ENCODE measurements around the gene ATF7. TPM values are rescaled to one million over a fixed set of nuclear protein-coding genes. Genes with fewer than 3 reads are reported as not detected.

ATF7 gene
- polyA plus RNA-seq, 10 donors, result 36.2 to 61.9 (median 49.5) TPM

DNA sequence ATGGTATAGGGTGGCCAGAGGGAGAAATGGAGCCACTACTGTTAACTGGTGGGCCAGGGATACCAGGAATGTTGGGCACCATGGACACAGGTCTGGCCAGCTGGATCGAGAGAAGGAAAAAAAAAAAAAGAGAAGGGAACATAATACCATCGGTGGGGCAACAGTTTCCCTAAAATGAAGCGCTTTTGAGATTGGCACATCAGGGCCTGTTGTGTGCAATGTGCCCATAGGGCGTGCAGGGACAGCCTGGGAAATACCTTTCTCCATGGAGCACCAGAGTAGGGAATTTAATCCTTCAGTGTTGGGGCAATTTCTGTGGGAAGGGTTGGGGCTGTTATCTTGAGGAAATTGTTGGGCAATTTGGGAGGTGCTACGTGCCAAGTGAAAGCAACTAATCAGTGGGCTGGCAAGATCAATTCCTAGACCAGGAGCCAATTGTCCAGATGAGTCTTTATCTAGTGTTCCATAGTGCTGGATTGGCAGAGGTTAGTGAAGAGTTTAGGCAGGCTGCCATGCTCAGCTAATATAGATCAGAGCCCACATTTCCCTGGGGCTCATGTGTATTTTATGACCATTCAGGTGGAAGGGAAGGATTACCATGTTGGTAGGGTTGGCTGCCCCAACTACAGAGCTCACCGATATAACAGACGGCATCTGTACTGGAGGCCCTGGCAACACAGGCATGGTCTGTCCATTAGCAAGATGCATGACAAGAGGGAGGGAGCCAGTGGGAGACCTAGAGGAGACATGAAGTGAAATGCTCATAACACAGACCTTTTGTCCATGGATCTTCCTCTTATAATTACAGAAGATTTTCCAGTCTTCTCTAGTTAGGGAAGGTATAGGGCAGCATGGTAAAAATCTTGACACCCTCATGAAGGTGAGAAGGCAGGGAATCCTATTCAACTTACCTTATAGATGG, 93.4 kb downstream of the ATF7 start:
- DNase-seq, result no peak

DNA sequence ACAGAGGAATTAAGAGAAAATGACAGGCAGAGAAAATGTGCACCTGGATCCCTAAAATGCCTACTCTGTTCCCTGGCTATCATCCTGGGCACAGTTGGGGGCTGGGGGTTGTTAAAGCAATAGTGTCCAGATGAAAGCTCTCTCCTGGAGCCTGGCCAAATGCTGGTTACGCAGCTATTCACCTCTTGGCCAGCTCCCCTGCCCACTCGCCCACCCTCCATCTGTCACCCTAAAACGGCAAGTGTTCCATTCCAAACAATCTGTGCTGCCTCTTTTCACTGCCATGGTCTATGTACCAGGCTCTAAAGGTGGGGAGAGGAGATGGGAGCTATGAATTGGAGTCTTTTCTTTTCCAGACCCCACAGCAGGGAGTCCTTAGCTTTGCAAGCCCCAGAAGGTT, 94.2 kb downstream of the ATF7 start:
- DNase-seq, result no peak

- no peak for DNase-seq
Observed at GRCh38 chr12:53530920-53531319, 95.3 kb downstream of the ATF7 start.

DNA sequence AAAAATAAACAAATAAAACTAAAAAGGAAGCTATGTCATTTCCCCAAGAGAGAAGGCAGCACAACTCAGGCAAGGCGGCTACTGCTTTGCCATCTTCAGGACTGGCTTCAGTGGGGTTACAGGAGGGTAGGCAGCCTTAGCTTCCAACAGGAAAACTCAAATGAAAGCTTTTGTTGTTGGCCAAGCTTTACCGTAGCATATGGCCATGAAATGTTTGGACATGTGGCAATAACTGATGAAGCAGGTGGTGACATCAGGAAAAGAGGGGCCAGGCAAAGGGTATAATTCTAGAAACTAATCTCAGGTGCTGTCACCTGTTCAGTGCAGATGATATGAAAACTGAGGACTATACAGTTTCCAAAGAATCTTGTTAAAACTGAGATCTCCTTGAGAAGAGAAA, 96.1 kb downstream of the ATF7 start:
- DNase-seq, result no peak

GRCh38 chr12:53524476-53524875, 101.7 kb downstream of the ATF7 start:
- DNase-seq, result no peak

DNA sequence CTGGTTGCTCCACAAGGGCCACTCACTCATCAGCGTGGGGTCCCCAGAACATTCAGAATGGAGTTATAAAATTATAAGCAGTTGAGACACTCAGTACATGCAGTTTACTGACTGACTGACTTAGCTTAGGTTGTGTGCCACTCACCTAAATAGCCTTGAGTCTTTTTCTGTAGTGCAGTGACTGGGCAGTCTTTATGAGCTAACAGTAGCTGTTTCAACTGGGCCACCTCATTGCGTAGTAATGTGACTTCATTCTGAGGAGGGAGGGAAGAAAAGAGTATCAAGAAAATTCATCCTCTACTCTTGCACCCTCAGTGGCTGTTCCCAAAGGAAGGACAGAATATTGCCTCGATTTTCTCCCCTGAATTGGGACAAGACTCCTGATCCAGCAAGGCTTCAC, 103.1 kb downstream of the ATF7 start:
- no peak for DNase-seq

DNA sequence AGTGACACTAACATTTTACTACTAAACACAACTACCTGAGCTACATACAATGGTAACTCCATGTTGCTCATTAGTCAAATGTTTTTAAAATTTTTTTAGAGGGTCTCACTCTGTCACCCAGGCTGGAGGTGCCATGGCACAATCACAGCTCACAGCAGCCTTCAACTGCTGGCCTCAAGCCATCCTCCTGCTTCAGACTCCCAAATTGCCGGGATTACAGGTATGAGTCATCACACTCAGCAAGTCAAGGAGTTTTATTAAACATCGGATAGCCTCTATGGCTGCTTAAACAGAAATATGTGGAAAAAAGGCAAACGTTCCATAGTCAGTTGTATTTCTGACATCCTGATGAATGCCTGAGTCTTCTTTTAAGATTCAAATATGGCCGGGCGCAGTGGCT, 107.8 kb downstream of the ATF7 start:
- DNase-seq, result no peak

DNA sequence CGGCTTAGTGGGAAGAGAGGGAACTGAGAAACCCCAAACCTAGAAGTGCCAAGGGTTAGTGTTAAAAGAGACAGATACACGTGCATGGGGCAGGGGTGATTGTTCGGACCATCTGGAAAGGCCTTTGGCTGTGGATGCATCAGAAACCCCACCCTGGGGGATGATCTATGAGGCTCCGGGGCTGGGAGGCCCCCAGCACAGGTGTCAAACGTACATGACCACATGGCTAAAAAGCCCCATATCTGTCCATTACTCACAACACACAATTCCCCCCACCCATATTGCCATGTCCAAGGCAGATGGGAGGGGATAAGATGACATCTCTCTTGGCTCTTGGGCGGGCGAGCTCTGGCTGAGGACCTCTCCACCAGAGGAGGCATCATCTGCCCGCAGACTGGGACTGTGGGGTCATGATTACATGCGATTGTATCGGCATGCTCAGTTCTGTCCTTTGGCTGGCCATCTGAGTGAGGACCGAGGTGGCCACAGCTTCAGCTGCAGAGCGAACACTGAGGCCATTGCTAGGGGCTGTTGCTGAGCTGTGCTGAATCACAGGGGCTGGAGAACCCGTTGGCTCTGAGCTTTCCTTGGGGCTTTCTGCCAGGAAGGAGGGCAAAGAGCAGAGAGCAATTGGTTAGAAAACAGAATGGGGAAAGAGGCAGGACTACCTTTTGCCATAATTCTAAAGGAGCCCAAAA, 109.3 kb downstream of the ATF7 start:
- no peak for DNase-seq

DNA sequence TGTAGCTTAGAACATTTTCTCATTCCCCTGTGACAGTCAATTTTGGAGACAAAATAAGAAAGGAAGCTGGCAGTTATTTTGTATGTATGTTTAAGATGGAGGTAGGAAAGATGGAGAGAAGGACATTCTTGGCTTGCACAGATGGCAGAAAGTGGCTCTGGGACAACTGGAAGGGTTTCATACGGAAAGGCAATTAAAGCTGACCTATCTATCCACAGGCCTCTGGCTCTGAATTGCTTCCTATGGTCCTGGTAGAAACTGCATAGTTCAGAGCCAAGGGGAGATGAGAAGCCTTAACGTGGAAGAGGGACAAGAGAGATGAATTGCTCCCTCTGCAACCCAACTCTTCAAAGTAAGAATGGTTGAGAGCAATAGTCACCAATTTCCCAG, 110.9 kb downstream of the ATF7 start:
- no peak for DNase-seq

DNA sequence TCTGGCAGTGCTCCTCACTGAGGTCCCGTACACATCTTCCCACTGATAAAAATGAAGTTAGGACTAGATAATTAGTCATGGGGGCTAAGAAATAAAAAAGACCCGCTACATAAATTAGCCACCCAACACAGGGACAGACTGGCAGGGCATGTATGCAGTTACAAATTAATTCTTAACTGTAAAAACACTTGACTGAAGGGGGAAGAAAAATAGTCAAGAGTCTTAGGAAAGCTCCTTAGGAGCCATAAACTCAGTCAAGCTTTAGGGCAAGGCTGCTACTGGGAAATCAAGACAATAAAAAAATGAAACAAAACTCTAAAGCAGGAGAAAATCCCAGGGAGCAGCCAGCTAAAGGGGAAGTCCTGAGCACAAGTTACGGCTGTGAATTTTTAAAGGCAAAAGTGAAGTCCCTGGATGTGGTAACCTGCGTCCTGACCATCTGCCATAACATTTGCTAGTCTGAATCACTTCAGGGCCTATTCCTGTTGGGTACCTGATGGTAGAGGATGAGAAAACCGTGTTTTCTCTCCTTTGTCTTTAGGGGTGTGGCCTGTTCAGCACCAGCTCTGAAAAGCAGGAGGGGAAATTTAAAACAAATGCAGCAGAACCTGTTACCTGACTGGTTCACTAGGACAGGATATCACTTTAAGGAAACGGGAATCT, 111.4 kb downstream of the ATF7 start:
- DNase-seq, result no peak

GRCh38 chr12:53513712-53514410, 112.3 kb downstream of the ATF7 start:
- no peak for DNase-seq

DNA sequence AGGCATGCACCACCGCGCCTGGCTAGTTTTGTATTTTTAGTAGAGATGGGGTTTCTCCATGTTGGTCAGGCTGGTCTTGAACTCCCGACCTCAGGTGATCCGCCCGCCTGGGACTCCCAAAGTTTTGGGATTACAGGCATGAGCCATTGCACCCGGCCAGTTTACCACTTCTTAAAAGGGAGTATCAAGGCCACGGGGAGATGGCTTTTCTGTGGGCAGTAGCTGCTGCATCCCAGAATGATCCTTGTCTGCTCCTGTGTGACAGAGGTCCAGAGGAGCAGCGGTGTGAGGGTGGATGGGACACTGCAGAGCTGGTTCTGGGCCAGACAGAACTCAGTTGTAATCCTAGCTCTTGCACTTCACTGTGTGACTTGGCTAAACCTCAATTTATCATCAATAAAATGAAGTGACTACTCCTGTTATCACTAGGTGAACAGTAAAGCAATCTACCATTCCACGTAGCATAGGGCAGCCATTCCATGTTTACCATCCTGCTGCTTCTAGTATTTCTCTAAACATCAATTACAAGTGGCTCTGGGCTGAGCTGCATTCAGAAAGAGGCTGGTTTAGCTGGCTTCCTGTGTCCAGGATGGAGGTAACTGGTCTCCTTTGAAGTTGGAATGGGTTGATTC, 115.9 kb downstream of the ATF7 start:
- DNase-seq, result no peak

DNA sequence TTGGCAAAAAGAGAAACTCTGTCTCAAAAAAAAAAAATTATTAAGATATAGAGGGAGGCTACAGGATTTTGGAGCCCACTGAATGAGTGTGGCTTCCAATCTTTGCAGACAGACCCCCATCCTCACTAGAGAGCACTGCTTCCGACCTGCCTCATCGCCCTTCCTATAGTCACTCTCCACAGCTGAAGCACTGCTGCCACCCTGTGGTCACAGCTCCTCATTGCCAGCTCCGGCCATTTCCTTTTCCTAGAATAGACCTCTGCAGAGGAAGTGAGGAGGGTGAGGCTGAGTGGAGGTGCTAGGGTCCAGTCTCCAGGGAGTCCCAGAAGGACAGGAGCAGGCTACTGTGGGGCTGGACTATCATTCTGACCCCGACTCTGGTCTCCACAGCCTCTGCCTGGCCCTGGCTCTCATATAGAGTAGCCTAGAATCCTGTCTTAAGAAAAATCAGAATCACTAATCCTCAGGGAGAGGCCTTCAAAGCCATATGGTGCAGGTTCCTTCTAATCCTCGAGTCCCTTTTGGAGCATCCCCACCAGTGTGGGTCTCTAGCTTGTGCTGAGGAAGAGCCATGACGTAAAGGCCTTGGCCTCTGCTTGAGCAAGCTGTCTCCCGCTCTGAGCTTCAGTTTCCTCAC, 117.5 kb downstream of the ATF7 start:
- DNase-seq, result peak; percentile 64 to 91 (median 82)

DNA sequence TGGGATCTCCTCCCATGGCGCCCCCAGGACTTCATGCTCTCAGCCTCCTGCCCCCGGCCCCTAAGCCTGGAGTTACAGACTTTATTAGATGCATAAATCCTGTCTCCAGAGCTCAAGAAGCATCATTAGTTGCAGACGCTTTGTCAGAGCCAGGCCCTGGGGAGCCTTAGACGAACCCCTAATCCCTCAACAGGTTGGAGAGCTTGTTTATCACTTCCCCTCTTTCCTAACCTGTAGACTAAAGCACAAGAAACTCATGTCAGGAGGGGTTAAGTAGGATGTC, 118.6 kb downstream of the ATF7 start:
- no peak for DNase-seq

DNA sequence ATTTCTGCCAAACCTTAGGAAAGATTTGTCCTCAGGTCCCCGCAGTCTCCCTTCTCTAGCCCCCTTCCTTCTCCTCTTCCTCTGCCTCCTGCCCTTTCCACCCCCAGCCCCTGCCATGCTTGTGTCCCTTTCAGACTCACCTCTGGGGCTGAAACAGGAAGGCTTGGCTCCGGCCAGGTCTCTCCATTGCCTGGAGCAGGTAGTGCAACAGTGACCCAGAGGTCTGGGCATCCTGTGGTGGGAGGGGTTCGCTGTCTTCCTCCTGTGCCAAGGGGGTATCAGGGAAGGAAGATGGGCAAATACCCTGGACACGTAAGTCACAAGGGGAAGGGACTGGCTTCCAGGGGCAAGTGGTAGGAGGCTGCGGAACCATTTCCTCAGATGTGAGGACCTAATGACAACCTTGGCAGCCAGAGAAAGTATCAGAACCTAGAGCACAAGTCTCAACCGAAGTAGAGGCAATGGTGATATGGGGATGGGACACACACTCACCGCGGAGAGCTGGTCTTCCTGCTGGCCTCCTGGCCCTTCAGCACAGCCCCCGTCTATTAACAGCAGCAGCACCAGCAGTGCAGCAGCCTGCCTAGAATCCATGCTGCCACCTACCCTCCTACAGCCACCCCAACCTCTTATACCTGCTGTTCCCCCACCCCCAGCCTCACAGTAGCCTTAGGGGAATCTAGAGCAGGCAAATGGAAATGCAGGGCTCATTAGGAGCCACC, 119.1 kb downstream of the ATF7 start, which contains the start of gene NPFF:
TSS of gene NPFF (minus strand) at position 604 of the 722 bp plus-strand sequence. CDS start at position 594, 10 bp downstream.
- no peak for DNase-seq

- no peak for DNase-seq
Observed at GRCh38 chr12:53506450-53506785, 119.8 kb downstream of the ATF7 start.

DNA sequence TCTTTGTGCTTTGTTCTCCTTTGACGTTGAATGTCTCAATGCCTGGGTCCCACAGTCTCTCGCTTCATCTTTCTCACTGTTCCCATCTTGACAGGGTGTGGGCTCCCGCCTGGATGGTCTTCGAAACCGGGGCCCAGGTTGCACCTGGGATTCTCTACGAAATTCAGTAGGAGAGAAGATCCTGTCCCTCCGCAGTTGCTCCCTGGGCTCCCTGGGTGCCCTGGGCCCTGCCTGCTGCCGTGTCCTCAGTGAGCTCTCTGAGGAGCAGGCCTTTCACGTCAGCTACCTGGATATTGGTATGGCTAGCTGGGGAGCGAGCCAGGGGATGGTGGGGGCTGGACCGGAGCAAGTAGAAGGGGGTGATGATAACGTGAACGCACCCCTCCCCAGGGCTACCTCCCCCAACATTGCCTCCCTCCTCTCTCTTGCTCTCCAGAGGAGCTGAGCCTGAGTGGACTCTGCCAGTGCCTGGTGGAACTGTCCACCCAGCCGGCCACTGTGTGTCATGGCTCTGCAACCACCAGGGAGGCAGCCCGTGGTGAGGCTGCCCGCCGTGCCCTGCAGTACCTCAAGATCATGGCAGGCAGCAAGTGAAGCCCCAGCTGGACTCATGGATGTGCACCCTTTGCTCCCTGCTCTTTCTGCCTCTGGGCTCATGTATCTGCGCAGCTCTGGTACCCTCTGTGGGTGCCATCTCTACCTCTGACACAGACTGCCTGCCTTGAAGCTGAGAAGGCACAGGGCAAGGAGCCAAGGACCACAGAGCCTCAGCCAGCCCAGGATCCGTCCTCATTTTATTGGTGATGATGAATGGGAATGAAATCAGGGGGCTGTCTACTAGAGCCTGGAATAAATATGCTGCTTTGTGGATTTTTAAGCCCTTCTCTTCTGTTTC, 120.4 kb downstream of the ATF7 start:
- DNase-seq, result no peak

DNA sequence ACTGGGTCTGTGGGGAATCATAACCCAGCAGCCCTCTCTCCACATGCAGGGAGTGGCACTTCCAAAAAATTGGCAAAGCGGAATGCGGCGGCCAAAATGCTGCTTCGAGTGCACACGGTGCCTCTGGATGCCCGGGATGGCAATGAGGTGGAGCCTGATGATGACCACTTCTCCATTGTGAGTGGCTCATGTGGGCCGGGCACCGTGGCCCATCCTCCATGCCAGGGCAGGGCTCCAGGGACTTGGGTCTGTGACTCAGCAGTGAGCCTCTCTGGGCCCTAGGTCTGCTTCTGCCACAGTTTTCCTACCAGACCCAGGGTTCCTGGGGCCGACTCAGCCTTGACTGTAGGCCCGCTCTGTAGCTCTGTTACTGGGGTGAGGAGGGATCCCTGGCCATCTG, 121.1 kb downstream of the ATF7 start:
- DNase-seq, result no peak

All from muscle of back (tissue), 11 donors.